ENCODE results near the gene CSF3.

CSF3 gene

GRCh38 chr17:40024901-40025300 is 9.7 kb downstream of the CSF3 start:
- DNase-seq (ENCODE audit: low read depth) = no peak

GRCh38 chr17:40025559-40025958 is 10.3 kb downstream of the CSF3 start:
- DNase-seq (ENCODE audit: low read depth) = no peak

GRCh38 chr17:40025991-40026815 is 11.0 kb downstream of the CSF3 start:
- DNase-seq (ENCODE audit: low read depth) = no peak

GRCh38 chr17:40026816-40027613 is 11.8 kb downstream of the CSF3 start:
- DNase-seq (ENCODE audit: low read depth) = peak; percentile 61

GRCh38 chr17:40027614-40028012 is 12.4 kb downstream of the CSF3 start:
- DNase-seq (ENCODE audit: low read depth) = no peak

- no peak for DNase-seq (ENCODE audit: low read depth)
These were observed 13.4 kb downstream of the CSF3 start for GRCh38 chr17:40028595-40028994.

- no peak for DNase-seq (ENCODE audit: low read depth)
These were observed 16.5 kb downstream of the CSF3 start for GRCh38 chr17:40031706-40032105.

GRCh38 chr17:40032322-40033320 is 17.4 kb downstream of the CSF3 start:
- DNase-seq (ENCODE audit: low read depth) = no peak

- DNase-seq (ENCODE audit: low read depth) = no peak
These were observed 18.1 kb downstream of the CSF3 start for GRCh38 chr17:40033339-40033738.

GRCh38 chr17:40034426-40035161 is 19.4 kb downstream of the CSF3 start:
- no peak for DNase-seq (ENCODE audit: low read depth)

GRCh38 chr17:40035162-40035559 is 19.9 kb downstream of the CSF3 start:
- peak; percentile 63 for DNase-seq (ENCODE audit: low read depth)

- DNase-seq (ENCODE audit: low read depth) = peak; percentile 89
These were observed 23.8 kb downstream of the CSF3 start for GRCh38 chr17:40038882-40039513.

- no peak for DNase-seq (ENCODE audit: low read depth)
These were observed 26.0 kb downstream of the CSF3 start for GRCh38 chr17:40041196-40041595.

- no peak for DNase-seq (ENCODE audit: low read depth)
These were observed 41.3 kb downstream of the CSF3 start for GRCh38 chr17:40056379-40057015.

GRCh38 chr17:40058186-40058784 is 43.0 kb downstream of the CSF3 start:
- peak; percentile 41 for DNase-seq (ENCODE audit: low read depth)

- no peak for DNase-seq (ENCODE audit: low read depth)
These were observed 43.6 kb downstream of the CSF3 start for GRCh38 chr17:40058865-40059264.

- no peak for DNase-seq (ENCODE audit: low read depth)
These were observed 44.7 kb downstream of the CSF3 start for GRCh38 chr17:40059729-40060475.

GRCh38 chr17:40060887-40061608 is 45.8 kb downstream of the CSF3 start:
- DNase-seq (ENCODE audit: low read depth) = no peak

Measured in fibroblast of gingiva (primary cell).